Epidermal melanocyte (primary cell): ENCODE measurements around the gene APOBEC3F.

ENCODE experiments used
- DNase-seq: peaks from one replicate; pipeline ENCODE4 v3.0.0; 2011; ENCODE audit warnings: low spot score; ENCODE audit not compliant: insufficient read length

Gene APOBEC3F

DNA sequence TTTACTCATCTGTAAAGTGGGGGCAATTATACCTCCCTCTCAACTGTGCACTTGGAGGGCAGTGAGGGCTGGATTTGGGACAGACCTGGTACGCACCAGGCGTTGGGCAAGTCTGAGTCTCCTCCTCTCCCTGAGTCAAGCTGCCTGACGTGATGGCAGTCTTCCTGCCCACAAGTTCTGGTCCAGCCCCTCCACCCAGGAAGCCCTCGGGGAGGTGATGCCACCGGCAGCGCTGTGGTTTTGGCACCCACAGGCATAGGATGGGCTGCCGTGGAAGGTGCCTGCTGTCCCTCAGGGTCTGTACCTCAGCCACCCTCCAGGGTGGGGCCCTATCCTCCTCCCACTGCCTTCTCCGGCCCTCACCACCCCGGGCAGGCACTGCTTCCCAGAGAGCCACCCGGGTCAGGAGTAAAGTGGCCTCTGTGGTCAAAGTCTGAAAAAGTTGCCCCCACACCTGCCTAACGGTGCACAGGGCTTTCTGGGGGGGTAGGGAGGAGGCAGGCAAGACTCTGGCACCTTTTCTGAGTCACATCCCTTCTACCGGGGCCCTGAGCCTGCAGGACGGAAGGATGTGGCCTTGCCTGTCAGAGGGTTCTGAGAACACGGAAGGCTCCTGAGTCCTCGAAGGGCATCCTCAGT lies 49.9 kb downstream of the APOBEC3F start:
- no peak for DNase-seq

DNA sequence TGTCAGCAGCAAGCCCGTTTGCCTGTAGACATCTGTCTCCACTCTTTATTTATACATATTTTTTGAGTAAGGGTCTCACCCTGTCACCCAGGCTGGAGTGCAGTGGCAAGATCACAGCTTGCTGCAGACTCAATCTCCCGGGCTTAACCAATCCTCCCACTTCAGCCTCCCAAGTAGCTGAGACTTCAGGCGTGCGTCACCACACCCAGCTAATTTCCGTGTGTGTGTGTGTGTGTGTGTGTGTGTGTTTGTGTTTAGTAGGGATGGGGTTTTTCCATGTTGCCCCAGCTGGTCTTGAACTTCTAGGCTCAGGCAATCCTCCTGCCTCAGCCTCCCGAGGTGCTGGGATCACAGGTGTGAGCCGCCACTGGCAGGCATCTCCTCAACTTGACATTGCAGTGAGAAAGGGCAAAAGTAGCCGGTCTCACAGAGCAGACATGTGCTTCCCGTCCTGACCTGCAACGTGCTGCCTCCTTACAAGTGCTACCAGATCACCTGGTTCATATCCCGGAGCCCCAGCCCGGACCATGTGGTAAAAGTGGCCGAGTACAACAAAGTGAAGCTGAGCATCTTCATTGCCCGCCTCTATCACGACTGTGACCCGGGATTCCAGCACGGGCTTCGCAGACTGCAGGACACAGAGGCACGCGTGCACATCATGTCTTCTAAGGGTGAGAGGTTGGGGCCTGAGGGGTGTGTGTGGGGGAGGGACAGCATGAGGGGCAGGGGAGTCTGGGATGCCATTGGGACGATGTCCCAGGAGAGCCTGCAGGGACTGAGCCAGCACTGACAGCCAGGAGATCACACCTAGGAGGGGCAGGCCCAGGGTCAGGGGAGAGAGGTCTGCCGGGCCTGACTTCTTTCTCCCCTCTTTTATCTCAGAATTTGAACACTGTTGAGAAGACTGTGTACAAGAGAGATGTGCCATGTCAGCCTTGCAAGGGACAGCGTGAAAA lies 50.7 kb downstream of the APOBEC3F start:
- no peak for DNase-seq

DNA sequence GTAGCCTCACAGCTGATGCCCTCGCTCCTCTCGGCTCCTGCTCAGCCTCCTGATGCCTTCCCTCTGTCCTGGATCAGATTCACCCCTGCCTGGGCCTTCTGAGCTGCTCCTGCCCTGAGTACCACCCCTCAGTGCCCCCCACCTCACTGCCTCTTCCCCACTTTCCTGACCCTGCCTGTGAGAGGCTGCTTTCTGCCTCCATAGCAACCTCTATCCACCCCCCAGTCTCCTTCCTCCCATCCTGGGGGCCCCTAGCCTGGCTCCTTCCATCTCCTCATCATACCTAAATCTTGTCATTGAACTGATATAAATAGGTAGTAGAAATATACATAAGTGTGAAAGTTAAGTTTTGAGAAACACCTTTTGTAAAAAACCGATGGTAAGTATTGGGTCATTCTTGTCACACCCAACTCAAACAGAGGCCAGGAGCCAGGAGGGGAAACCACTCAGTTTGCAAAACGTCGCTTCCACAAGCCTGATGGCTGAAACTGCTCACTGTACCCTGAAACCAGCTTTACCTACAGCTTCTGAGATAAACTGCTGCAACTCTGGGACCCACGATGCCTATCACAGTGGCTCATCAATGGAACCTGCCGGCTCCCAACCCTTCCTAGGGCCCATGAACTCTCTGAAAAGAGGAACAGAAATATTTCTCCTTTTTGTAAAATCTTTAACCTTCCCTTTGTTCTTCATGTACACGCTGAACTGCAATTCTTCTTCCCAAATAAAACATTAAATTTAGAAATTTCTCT lies 51.6 kb downstream of the APOBEC3F start:
- no peak for DNase-seq

DNA sequence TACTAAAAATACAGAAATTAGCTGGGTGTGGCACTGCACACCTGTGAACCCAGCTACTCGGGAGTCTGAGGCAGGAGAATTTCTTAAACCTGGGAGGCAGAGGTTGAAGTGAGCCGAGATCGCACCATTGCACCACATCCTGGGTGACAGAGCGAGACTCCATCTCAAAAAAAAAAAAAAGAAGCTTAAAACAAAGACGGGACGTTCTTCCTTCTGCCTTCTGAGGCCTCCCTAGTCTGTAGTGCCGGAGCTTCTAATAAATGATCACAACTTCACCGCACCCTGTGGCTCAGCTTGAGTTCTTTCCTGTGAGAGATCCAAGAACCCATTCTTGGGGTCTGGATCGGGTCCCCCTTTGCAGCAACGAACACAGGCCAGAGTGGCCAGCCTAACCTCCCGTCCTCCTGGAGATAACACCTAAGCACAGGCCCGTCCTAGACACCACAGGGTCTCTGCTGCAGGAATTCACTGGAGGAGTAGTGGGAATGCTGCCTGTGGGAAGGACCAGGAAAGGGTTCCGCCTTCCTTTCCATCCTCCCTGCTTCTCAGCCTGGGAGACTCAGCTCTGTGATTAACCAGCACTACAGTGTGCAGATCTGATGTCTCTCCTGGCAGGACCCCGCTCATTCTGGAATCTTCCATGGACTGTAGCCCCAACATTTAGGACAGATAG lies 54.2 kb downstream of the APOBEC3F start:
- no peak for DNase-seq

DNA sequence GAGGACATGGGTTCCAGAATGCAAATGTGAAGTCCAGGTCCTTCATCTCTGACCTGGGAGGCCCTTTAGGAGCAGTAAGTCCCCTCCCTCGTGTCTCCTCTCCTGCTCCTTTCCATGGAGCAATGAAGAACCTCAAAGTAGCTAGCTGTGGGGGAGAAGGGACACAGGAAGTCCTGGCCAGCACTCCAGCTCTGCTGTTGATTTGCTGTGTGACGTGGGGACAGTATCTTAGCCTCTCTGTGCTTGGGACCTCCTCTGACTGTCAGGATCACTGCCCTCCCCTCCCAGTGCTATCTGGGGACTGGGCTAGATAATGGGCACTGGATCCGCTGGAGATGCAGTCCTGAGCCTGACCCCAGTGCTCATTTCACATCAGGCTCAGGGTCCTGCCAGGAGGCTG lies 55.3 kb downstream of the APOBEC3F start:
- no peak for DNase-seq

DNA sequence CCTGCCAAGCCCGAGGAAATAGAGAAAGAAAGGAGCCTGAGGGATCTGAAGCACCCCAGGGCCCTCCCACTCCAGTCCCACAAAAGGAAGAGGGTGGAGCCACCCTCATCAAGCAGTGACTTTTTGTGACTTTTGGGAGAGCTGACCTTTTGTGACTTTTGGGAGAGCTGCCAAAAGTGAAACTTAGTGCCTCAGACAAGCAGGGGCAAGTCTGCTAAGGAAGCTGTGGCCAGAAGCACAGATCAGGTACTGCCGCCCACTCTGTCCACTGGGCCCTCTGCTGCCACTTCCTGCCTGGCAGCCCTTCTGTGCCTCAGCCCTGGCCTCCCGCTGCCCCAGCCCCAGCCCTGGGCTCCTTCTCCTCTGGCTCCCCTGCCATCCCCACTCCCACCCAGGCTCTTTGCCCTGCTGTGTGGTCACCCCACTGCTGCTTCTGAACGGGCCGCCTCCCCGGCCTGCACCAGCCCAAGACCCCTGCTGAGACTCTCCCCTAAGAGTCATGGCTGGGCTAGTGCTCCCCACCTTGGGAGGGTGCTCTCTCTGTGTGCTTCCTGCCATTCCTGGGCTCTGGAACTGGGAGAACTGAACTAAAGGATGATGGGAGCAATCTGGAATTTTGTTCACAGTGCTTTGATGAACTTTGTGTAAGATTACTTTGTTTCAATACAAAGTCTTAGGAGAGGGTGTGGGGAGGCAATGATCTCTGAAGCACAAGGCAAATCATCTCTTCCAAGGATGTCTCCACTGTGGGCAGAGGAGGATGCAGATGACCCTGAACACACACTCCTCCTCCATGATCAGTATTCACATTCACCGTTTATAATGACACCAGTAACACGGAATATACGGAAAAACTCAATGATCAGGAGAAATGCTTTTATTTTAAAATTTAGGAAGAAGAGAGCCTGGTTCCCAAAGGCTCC lies 56.7 kb downstream of the APOBEC3F start, which contains the start of gene APOBEC3H:
Gene APOBEC3H (plus strand): TSS at position 147 of the 923 bp plus-strand sequence. CDS start 3,035 bp downstream, outside the sequence.
- no peak for DNase-seq

DNA sequence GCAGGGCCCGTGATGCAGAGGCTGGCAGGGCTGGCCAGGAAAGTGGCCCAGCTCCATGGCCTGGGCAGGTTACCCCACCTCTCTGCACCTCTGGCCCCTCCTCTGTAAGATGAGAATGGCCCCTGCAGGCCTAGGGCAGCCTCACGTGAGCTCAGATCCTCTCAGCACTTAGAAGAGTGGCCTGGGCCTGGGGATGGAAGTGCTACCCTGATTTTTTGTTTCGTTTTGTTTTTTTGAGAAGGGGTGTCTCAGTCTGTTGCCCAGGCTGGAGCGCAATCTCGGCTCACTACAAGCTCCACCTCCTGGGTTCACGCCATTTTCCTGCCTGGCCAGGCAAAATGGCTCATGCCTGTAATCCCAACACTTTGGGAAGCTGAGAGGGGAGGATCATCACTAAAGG lies 57.4 kb downstream of the APOBEC3F start:
- DNase-seq = no peak

DNA sequence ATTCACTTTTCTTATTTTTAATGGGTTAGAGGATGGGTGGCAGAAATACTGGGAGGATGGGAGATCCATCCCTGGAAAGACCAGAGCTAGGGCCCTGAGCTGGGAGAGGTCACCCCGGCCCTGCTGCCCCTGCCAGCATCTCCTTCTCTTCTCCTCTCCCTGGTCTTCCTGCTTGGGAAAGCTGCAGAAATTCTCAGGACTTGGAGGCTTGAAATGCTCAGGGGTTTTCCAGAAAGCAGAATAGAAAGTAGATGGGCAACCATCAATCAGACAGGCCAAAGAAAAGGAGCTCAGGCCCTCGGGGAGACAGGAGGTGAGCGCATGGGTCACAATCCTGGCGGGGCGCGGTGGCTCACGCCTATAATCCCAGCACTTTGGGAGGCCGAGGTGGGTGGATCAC lies 57.9 kb downstream of the APOBEC3F start:
- DNase-seq = no peak

DNA sequence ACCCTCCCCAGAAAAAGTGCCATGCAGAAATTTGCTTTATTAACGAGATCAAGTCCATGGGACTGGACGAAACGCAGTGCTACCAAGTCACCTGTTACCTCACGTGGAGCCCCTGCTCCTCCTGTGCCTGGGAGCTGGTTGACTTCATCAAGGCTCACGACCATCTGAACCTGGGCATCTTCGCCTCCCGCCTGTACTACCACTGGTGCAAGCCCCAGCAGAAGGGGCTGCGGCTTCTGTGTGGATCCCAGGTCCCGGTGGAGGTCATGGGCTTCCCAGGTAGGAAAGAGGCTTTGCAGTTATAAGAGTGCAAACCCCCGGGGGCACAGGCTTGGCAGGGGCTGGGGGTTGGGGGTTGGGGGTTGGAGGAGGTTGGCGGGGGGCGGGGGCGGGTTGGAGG lies 60.6 kb downstream of the APOBEC3F start:
- DNase-seq = no peak

DNA sequence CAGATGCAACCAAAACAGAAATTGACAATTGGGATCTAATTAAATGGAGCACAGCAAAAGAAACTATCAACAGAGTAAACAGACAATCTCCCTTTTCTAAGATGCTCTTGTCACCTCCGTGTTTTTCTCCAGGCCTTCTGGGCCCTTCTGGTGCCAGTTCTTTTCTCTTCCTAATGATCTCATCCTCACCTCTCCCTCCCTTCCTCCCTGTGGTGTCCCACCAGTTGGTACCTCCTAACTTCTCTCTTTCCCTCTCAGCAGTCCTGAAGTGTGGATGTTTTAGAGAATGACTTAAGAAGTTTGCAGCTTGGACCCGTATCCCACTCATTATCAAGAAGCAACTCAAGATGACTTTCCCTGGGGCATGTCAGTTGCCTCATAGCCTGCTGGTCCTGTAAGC lies 62.8 kb downstream of the APOBEC3F start:
- no peak for DNase-seq
